Endothelial cell of umbilical vein (primary cell): ENCODE results near the gene SRCIN1. TPM values are rescaled to one million over a fixed set of nuclear protein-coding genes. Genes with fewer than 3 reads are reported as not detected.

Experiments used
- BruUV-seq: library from RNA; stranded (reverse); fragments of 400-500 nt; replicated peaks from 2 replicates; lab custom pipeline; 2021; lab: Mats Ljungman, UMichigan
- CTCF ChIA-PET: fragments of 300-600, 350-600 bp; sonication (Branson Sonifier 250); formaldehyde crosslinking; loops from one replicate; lab custom pipeline; 2021; ENCODE audit warnings: antibody characterized with exemption, inconsistent platforms; lab: Charles Lee
- POLR2A ChIA-PET: fragments of 300-600, 350-600 bp; sonication (Branson Sonifier 250); formaldehyde crosslinking; loops from one replicate; lab custom pipeline; 2021; ENCODE audit warnings: antibody characterized with exemption, inconsistent platforms; lab: Charles Lee
- DNase-seq: peaks from one replicate; pipeline ENCODE4 v3.0.0-alpha.2; 2011; ENCODE audit warnings: low read depth, low spot score
- FAIRE-seq: peaks from 2 replicates; lab custom pipeline; 2011; peaks lifted over from hg19 to GRCh38; lab: Jason Lieb, UNC
- H2AFZ ChIP-seq: 2 replicates; pipeline ENCODE4 v1.6.0; 2012; ENCODE audit warnings: low read depth, low read length, control low read depth, inconsistent platforms
- H3K27ac ChIP-seq: 2 replicates; pipeline ENCODE4 v1.5.1; 2011; ENCODE audit warnings: low read depth, mild to moderate bottlenecking, control low read depth, low read length, moderate library complexity; ENCODE audit not compliant: insufficient read depth
- H3K27me3 ChIP-seq, 2 experiments: 2 replicates each; pipeline versions ENCODE4 v1.6.0 to v1.6.1; 2011; ENCODE audit warnings: low read length in 2 of 2, mixed read lengths in 1 of 2; ENCODE audit not compliant: control insufficient read depth in 2 of 2, insufficient read depth in 2 of 2
- H3K36me3 ChIP-seq, 2 experiments: 2 replicates in 1 of 2; 3 replicates in 1 of 2; pipeline ENCODE4 v1.5.1; 2011; ENCODE audit warnings: low read length in 2 of 2, mild to moderate bottlenecking in 1 of 2, moderate library complexity in 1 of 2; ENCODE audit not compliant: control insufficient read depth in 2 of 2, insufficient read depth in 2 of 2; ENCODE audit errors: extremely low read depth in 1 of 2
- H3K4me1 ChIP-seq: 3 replicates; pipeline ENCODE4 v1.5.1; 2011; ENCODE audit warnings: mild to moderate bottlenecking, low read length; ENCODE audit not compliant: control insufficient read depth, insufficient read depth; ENCODE audit errors: extremely low read depth
- H3K4me2 ChIP-seq: 2 replicates; pipeline ENCODE4 v1.6.1; 2011; ENCODE audit warnings: low read length, control low read depth, mixed read lengths; ENCODE audit not compliant: insufficient read depth
- H3K4me3 ChIP-seq, 3 experiments: fragments of 200-600 bp in 1 of 3; sonication (generic), shearing (Covaris generic) in 1 of 3; replicated peaks in 1 of 3; 2 replicates each; pipeline ENCODE4 v1.5.1; 2011 to 2016; ENCODE audit warnings: control low read depth in 3 of 3, low read length in 3 of 3, mild to moderate bottlenecking in 2 of 3, inconsistent platforms in 1 of 3, low read depth in 1 of 3, moderate library complexity in 1 of 3; ENCODE audit not compliant: insufficient read depth in 1 of 3
- H3K79me2 ChIP-seq: 2 replicates; pipeline ENCODE4 v1.6.0; 2012; ENCODE audit warnings: low read length, inconsistent platforms; ENCODE audit not compliant: control insufficient read depth, insufficient read depth
- H3K9ac ChIP-seq: replicated peaks from 2 replicates; pipeline ENCODE3; 2011; ENCODE audit warnings: low read length, control low read depth; ENCODE audit not compliant: insufficient read depth; ENCODE audit errors: extremely low read depth
- H3K9me1 ChIP-seq: replicated peaks from 3 replicates; pipeline ENCODE4 v1.6.0; 2011; ENCODE audit warnings: mild to moderate bottlenecking, low read length; ENCODE audit not compliant: control insufficient read depth, insufficient read depth; ENCODE audit errors: extremely low read depth
- H3K9me3 ChIP-seq: replicated peaks from 2 replicates; pipeline ENCODE4 v1.5.1; 2012; ENCODE audit warnings: low read length, inconsistent platforms; ENCODE audit not compliant: control insufficient read depth, insufficient read depth
- H4K20me1 ChIP-seq: replicated peaks from 2 replicates; pipeline ENCODE3; 2011; ENCODE audit warnings: mild to moderate bottlenecking, low read length; ENCODE audit not compliant: control insufficient read depth, insufficient read depth; ENCODE audit errors: extremely low read depth
- EZH2 ChIP-seq: IDR thresholded peaks from 2 replicates; pipeline ENCODE4 v1.6.1; 2012; ENCODE audit warnings: borderline replicate concordance, low read depth, mild to moderate bottlenecking, moderate library complexity, low read length, inconsistent platforms; ENCODE audit not compliant: severe bottlenecking
- FOS ChIP-seq: IDR thresholded peaks from 2 replicates; pipeline ENCODE4 v1.6.1; 2011; ENCODE audit warnings: mild to moderate bottlenecking, low read length, moderate library complexity, borderline replicate concordance; ENCODE audit not compliant: insufficient read depth
- GATA2 ChIP-seq: IDR thresholded peaks from 2 replicates; pipeline ENCODE4 v1.7.0; 2011; ENCODE audit warnings: low read depth, mild to moderate bottlenecking, moderate library complexity, mixed read lengths, low read length; ENCODE audit not compliant: insufficient read length, insufficient read depth
- JUN ChIP-seq: IDR thresholded peaks from 2 replicates; pipeline ENCODE4 v1.6.1; 2011; ENCODE audit warnings: borderline replicate concordance, low read depth; ENCODE audit not compliant: insufficient read length, insufficient read depth
- MYC ChIP-seq: IDR thresholded peaks from one replicate; pipeline ENCODE4 v1.6.1; 2011; ENCODE audit warnings: mild to moderate bottlenecking, low read depth, low read length
- POLR2A ChIP-seq: IDR thresholded peaks from 2 replicates; pipeline ENCODE4 v1.6.1; 2012; ENCODE audit warnings: low read depth, mild to moderate bottlenecking, control low read depth, low read length
- POLR2AphosphoS5 ChIP-seq: IDR thresholded peaks from 2 replicates; pipeline ENCODE4 v1.6.1; 2012; ENCODE audit warnings: low read depth, mild to moderate bottlenecking, control low read depth, low read length, moderate library complexity; ENCODE audit not compliant: insufficient read depth
- dilution Hi-C: fragments of 300-500 bp; cut with MboI; formaldehyde crosslinking; loops from one replicate; pipeline ENCODE4 v1.15.0; 2019; ENCODE audit warnings: low sequenced_read_pairs; ENCODE audit not compliant: extremely low pct_ligation_motif_present
- intact Hi-C: fragments of 100-400 bp; cut with micrococcal nuclease; formaldehyde crosslinking; loops from one replicate; pipeline ENCODE4 v1.10.0; 2022
- polyA plus RNA-seq, 4 experiments: library from polyadenylated mRNA; depleted of rRNA in 3 of 4; stranded (reverse) in 3 of 4; unstranded in 1 of 4; fragments of >200 nt; gene quantifications; 2 replicates each; pipeline versions ENCODE4 v1.2.1 to v1.2.3, GENCODE V29; 2011 to 2012; ENCODE audit warnings: missing spikeins in 1 of 4
- total RNA-seq: library from RNA; stranded (reverse); gene quantifications from 2 replicates; pipeline ENCODE4 v1.2.3, GENCODE V29; 2021
- TF ChIP-seq, protein P1 (sequence below), 2 donors: IDR thresholded peaks; 1 replicate in 1 of 2; 2 replicates in 1 of 2; pipeline ENCODE4 v1.5.1; 2011; ENCODE audit warnings: low read length in 2 of 2, mild to moderate bottlenecking in 2 of 2, moderate library complexity in 2 of 2, control low read depth in 1 of 2, inconsistent platforms in 1 of 2, low read depth in 1 of 2; ENCODE audit not compliant: insufficient read depth in 1 of 2; ENCODE audit errors: extremely low read depth in 1 of 2
- TF ChIP-seq, protein P2 (sequence below): IDR thresholded peaks from 2 replicates; pipeline ENCODE4 v1.6.1; 2011; ENCODE audit not compliant: insufficient read depth, insufficient read length

SRCIN1 gene
- total and polyA plus RNA-seq, 2 donors (not counting 3 experiments of a cell fraction or from before 2014, with no cell fraction given): 0.15 to 0.35 TPM

DNA sequence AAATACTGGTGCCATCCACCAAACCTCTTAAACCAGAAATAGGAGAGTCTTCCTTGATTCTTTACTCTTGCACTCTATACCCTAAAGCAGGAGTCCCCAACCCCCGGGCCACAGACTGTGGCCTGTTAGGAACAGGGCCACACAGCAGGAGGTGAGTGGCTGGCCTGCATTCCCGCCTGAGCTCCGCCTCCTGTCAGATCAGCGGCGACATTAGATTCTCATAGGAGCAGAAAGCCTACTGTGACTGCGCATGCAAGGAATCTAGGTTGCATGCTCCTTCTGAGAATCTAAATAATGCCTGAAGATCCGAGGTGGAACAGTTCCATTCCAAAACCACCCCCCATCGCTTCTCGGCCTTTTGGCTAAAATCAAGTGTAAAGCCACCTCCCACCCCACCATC is 30.3 kb upstream of the SRCIN1 start:
- FAIRE-seq (no peak), DNase-seq (no peak)
- dilution Hi-C loops (no loop called here), intact Hi-C loops (no loop called here)
- TF ChIP-seq EZH2: no peak
- no peak for TF ChIP-seq POLR2A
- no peak for TF ChIP-seq POLR2AphosphoS5
- no peak for TF ChIP-seq MYC
- TF ChIP-seq JUN: no peak
- TF ChIP-seq, protein P1, sequence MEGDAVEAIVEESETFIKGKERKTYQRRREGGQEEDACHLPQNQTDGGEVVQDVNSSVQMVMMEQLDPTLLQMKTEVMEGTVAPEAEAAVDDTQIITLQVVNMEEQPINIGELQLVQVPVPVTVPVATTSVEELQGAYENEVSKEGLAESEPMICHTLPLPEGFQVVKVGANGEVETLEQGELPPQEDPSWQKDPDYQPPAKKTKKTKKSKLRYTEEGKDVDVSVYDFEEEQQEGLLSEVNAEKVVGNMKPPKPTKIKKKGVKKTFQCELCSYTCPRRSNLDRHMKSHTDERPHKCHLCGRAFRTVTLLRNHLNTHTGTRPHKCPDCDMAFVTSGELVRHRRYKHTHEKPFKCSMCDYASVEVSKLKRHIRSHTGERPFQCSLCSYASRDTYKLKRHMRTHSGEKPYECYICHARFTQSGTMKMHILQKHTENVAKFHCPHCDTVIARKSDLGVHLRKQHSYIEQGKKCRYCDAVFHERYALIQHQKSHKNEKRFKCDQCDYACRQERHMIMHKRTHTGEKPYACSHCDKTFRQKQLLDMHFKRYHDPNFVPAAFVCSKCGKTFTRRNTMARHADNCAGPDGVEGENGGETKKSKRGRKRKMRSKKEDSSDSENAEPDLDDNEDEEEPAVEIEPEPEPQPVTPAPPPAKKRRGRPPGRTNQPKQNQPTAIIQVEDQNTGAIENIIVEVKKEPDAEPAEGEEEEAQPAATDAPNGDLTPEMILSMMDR (IDR thresholded peaks at IDR 0.05; ENCODE audit: extremely low read depth in 1 of 2, insufficient read depth in 1 of 2, low read depth in 1 of 2, low read length in 2 of 2): no peak
- no peak for TF ChIP-seq GATA2
- TF ChIP-seq FOS: no peak
- TF ChIP-seq, protein P2, sequence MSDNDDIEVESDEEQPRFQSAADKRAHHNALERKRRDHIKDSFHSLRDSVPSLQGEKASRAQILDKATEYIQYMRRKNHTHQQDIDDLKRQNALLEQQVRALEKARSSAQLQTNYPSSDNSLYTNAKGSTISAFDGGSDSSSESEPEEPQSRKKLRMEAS: no peak
- peaks cover 0 to 5% of the 10 kb centered on the region in 2 experiments for H3K27me3 ChIP-seq
- POLR2A ChIA-PET: no interaction called here
- no peaks in the 10 kb centered on the region for H3K9me3 ChIP-seq
- no peaks in the 10 kb centered on the region for H3K4me1 ChIP-seq
- no peaks in the 10 kb centered on the region for H3K36me3 ChIP-seq
- no peak overlapping the region for H3K4me2 ChIP-seq
- H3K9ac ChIP-seq: no peak overlapping the region
- no peak overlapping the region for H3K4me3 ChIP-seq
- no peak overlapping the region for H2AFZ ChIP-seq
- H3K27ac ChIP-seq: no peak overlapping the region
- CTCF ChIA-PET: no interaction called here
- no peaks in the 10 kb centered on the region for H4K20me1 ChIP-seq
- no TSS peak for BruUV-seq
- no peaks in the 10 kb centered on the region for H3K79me2 ChIP-seq
- H3K9me1 ChIP-seq: no peaks in the 10 kb centered on the region
